NT2/D1 (cell line): ENCODE measurements around the gene MACO1.

Source experiments
- DNase-seq: peaks from one replicate; pipeline ENCODE4 v3.0.0-alpha.2; 2011; ENCODE audit warnings: low read depth, low spot score
- H3K27me3 ChIP-seq: 2 replicates; pipeline ENCODE4 v1.6.0; 2011; ENCODE audit warnings: mild to moderate bottlenecking; ENCODE audit not compliant: insufficient read length, insufficient read depth
- H3K36me3 ChIP-seq: 2 replicates; pipeline ENCODE4 v1.6.1; 2011; ENCODE audit warnings: mild to moderate bottlenecking, low read length, mixed read lengths; ENCODE audit not compliant: insufficient read depth, insufficient read length
- H3K4me1 ChIP-seq: 2 replicates; pipeline ENCODE4 v1.5.1; 2011; ENCODE audit not compliant: insufficient read depth, insufficient read length
- H3K4me3 ChIP-seq: 2 replicates; pipeline ENCODE4 v1.5.1; 2011; ENCODE audit warnings: low read depth; ENCODE audit not compliant: insufficient read length
- H3K9ac ChIP-seq: 2 replicates; pipeline ENCODE4 v1.6.0; 2011; ENCODE audit warnings: low read depth; ENCODE audit not compliant: insufficient read length
- H3K9me3 ChIP-seq: 2 replicates; pipeline ENCODE4 v1.5.1; 2011; ENCODE audit warnings: mild to moderate bottlenecking, low read length; ENCODE audit not compliant: insufficient read depth
- SUZ12 ChIP-seq: IDR thresholded peaks from 2 replicates; pipeline ENCODE4 v1.6.1; 2011; ENCODE audit not compliant: insufficient read length, insufficient read depth; ENCODE audit errors: extremely low read depth
- YY1 ChIP-seq: IDR thresholded peaks from 2 replicates; pipeline ENCODE4 v1.6.1; 2011; ENCODE audit not compliant: insufficient read length, insufficient read depth
- ZNF274 ChIP-seq: IDR thresholded peaks from 2 replicates; pipeline ENCODE4 v1.6.1; 2011; ENCODE audit warnings: mild to moderate bottlenecking, low read depth, low read length

The MACO1 gene

DNA sequence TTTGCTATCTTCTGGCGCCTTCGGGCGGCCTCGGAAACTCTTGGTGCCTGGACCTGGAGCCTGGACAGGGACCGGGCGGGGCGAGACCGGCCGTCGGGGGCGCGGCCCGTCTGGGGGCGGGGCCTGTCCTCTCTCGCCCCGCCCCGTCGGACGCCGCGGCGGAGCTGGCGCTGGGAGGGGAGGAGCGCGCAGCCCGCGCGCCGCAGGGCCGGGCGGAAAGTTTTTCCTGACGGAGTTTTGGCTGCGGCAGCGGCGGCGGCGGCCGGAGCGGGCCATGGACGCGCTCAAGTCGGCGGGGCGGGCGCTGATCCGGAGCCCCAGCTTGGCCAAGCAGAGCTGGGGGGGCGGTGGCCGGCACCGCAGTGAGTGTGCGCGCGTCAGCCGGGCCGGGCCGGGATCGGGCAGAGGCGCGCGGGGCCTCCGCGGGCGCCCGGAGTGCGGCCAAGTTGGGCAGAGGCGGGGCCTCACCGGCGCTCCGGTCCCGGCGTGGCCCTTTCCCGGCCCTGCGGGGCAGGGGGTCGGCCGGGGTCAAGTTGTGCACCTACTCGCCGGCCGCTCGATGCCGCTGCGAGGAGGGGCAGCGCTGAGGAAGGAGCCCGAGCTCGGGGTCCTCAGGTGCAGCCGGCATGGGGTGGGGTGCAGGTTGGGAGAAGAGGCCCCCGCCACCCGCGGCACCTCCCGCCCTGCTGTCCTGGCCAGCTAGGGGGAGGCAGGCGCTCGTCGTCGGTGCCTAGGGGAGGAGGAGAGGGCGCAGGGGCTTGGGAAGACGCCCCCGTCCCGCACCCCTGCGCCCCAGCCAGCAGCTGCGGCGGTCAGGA, 112.9 kb downstream of the MACO1 start, which contains the start of gene LDLRAP1:
Gene LDLRAP1, plus strand, starts transcription at position 182 of the 818 bp plus-strand sequence. Its CDS starts 93 bp downstream, at position 275.
- peak; percentile 72 for DNase-seq
- peak within 1 kb of the TSS; percentile 96 for H3K9ac ChIP-seq

DNA sequence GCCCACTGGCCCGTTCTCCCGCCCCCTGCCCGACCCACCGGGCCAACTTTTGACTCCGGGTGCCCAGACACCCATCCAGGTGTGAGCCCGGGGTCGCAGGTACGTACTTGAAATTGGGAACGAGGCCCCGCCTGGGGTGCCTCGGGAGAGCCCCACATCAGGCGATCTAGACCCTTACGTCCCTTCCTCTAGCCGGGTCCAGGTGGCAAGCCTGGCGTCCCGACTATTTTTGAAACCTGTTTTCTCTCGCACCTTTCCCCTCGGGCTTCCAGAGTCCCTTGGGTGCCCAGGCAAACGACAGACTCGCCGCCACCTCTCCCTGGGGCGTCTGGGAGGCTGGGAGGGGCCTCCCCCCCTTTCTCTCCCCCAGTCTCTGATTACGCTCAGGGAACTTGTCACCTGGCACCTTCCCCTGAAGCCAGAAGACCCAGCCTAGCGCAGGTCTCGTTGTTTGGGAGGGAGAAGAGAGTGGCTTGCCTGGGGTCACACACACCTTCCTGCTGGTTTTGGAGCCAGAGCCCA, 113.6 kb downstream of the MACO1 start:
- peaks cover 7% of the 10 kb centered on the region for H3K36me3 ChIP-seq
- peaks cover 29% of the 10 kb centered on the region for H3K4me1 ChIP-seq
- TF ChIP-seq SUZ12 (no peak), ZNF274 (no peak), YY1 (no peak)
- H3K9ac ChIP-seq, result peak overlapping the region; percentile 96
- DNase-seq, result no peak
- H3K27me3 ChIP-seq, result no peaks in the 10 kb centered on the region
- H3K9me3 ChIP-seq, result no peaks in the 10 kb centered on the region
- H3K4me3 ChIP-seq, result peak overlapping the region; percentile 80

More for the DNA sequence above, 112.9 kb downstream of the MACO1 start, which contains the start of gene LDLRAP1:
- Histone ChIP-seq H3K36me3 (peaks cover 7% of the 10 kb centered on the region), H3K4me1 (peaks cover 26% of the 10 kb centered on the region), H3K9me3 (no peaks in the 10 kb centered on the region), H3K27me3 (no peaks in the 10 kb centered on the region), H3K4me3 (peak within 1 kb of the TSS; percentile 80)
- TF ChIP-seq ZNF274 (no peak), YY1 (no peak), SUZ12 (no peak)

DNA sequence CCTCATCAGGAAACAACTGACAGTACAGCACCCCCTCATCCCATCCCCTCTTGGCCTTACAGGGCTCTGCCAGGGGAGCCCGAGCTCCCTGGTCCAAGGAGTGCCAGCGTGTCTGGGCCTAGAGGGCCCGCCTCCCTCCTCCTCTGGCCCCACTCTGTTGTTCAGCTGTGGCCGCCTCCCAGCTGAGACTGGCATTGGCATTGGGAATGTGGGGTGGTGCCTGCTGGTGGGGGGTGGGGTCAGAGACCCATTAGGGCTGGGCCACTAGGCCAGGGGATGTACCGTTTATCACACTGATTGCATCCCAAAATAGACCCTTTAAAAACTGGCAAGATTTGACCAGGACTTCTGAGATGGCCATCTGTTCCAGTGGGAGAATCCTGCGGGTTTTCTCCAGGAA, 114.1 kb downstream of the MACO1 start:
- Histone ChIP-seq H3K27me3 (no peaks in the 10 kb centered on the region), H3K4me1 (peaks cover 34% of the 10 kb centered on the region), H3K9me3 (no peaks in the 10 kb centered on the region), H3K4me3 (peak overlapping the region; percentile 80), H3K9ac (peak overlapping the region; percentile 96), H3K36me3 (peaks cover 7% of the 10 kb centered on the region)
- no peak for TF ChIP-seq ZNF274
- no peak for TF ChIP-seq SUZ12
- no peak for TF ChIP-seq YY1
- no peak for DNase-seq

DNA sequence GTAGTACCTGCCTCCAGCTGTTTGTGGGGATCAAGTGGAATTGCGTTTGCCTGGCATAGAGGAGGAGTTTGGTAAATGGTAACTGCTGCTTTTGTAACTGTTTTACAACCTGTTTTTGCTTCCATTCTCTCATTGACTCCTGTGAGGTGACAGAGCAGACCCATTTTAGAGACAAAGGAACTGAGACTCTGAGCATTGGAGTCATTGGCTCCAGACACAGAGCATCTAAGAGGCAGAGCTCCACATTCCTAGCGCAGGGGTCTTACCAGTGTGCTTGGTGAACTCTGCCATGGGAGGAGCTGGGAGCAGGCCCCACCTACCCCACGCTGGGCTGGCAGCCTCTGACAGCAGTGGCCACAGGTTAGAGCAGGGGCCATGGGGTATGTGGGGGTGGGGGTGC, 115.1 kb downstream of the MACO1 start:
- H3K27me3 ChIP-seq, result no peaks in the 10 kb centered on the region
- peaks cover 7% of the 10 kb centered on the region for H3K36me3 ChIP-seq
- peaks cover 37% of the 10 kb centered on the region for H3K4me1 ChIP-seq
- DNase-seq, result no peak
- H3K4me3 ChIP-seq, result no peak overlapping the region
- no peak for TF ChIP-seq SUZ12
- TF ChIP-seq YY1, result no peak
- no peak for TF ChIP-seq ZNF274
- H3K9ac ChIP-seq, result no peak overlapping the region
- H3K9me3 ChIP-seq, result no peaks in the 10 kb centered on the region

DNA sequence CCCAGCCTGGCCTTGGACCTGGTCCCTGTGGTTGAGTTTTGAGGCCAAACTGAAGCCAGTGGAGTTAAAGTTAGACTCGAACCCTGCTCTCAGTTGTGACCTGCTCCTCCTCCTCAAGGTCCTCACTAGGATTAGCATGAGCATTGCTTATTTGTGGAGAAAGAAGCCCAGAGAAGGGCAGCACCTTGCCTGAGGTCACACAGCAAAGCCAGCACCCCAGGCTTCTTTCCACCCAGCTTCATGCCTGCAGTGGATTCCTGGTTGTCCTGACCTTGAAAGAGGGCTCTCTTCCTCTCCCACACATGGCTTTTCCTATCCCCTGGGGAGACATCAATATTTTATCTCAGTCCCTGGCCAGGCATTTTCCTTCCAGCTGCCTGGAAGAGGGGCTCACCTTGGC, 115.5 kb downstream of the MACO1 start:
- TF ChIP-seq YY1 (no peak), SUZ12 (no peak), ZNF274 (no peak)
- no peak overlapping the region for H3K4me3 ChIP-seq

DNA sequence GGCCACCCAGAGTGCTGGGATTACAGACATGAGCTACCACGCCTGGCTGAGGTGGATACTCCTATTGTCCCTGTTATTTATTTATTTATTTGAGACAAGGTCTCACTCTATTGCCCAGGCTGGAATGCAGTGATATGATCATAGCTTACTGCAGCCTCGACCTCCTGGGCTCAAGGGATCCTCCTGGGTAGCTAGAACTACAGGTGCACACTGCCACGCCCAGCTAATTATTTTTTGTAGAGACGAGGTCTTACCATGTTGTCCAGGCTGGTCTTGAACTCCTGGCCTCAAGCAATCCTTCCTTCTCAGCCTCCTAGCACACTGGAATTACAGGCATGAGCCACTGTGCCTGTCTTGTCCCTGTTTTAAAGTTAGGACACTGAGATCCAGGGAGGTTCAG, 117.9 kb downstream of the MACO1 start:
- DNase-seq, result no peak
- H3K4me3 ChIP-seq, result no peak overlapping the region
- H3K4me1 ChIP-seq, result peaks cover 32% of the 10 kb centered on the region
- H3K27me3 ChIP-seq, result no peaks in the 10 kb centered on the region
- H3K9ac ChIP-seq, result no peak overlapping the region
- no peaks in the 10 kb centered on the region for H3K9me3 ChIP-seq
- H3K36me3 ChIP-seq, result peaks cover 7% of the 10 kb centered on the region
- TF ChIP-seq ZNF274, result no peak
- TF ChIP-seq SUZ12, result no peak
- no peak for TF ChIP-seq YY1

More for the DNA sequence above, 115.5 kb downstream of the MACO1 start:
- no peak for DNase-seq
- H3K9ac ChIP-seq, result no peak overlapping the region
- no peaks in the 10 kb centered on the region for H3K9me3 ChIP-seq
- H3K4me1 ChIP-seq, result peaks cover 33% of the 10 kb centered on the region
- peaks cover 7% of the 10 kb centered on the region for H3K36me3 ChIP-seq
- H3K27me3 ChIP-seq, result no peaks in the 10 kb centered on the region

DNA sequence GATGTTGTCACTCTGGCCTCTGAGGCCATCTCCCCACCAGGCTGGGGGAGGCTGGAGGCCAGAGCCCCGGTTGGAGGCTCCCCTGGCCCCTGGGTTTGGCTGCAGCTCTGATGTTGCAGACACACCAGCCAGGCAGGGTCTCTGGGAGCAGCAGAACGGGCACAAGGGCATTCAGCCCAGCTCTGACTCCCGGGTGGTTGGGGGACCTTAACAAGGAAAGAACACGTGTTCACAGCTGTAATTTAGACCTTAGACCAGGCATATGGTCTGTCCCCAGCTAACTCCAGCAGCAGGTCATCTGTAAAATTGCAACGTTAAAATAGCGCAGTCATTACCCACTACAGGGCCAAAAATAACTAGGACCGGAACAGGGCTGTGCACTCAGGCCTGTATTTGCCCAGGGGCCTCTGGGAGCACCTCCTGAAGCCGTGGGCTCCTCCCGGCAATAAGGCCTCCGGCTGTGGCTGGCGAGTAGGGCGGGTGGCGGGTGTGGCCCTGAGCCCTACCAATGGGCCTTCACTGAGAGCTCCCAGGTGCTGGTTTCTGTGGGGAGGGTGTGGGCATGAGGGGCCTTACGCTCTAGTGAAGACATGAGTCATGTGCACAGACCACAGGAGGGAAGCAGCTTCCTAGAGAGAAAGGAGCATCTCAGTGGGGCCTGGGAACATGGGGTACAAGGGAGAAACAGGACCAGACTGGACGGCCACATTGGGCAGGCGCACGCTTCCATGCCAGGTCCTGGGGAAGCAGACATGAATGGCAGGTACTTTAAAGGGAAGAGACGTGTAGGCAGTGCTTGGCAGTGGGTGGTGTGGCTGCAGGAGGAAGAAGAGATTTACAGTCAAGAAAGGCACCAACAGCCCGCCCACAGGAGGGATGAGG, 118.8 kb downstream of the MACO1 start:
- peaks cover 16% of the 10 kb centered on the region for H3K36me3 ChIP-seq
- H3K9me3 ChIP-seq, result no peaks in the 10 kb centered on the region
- DNase-seq, result no peak
- peaks cover 32% of the 10 kb centered on the region for H3K4me1 ChIP-seq
- H3K9ac ChIP-seq, result peak overlapping the region; percentile 27
- H3K4me3 ChIP-seq, result no peak overlapping the region
- H3K27me3 ChIP-seq, result no peaks in the 10 kb centered on the region
- no peak for TF ChIP-seq YY1
- no peak for TF ChIP-seq SUZ12
- TF ChIP-seq ZNF274, result no peak
